MG63 (cell line): Measurements from ENCODE around the gene CRX. TPM values are rescaled to one million over a fixed set of nuclear protein-coding genes. Genes with fewer than 3 reads are reported as not detected.
A peak's percentile ranks its signal among the peaks of the same experiment; 100 is the strongest.
"Not testable (repeated sequence)": the region's sequence is repeated elsewhere in the genome, so short reads cannot be mapped to it uniquely, and the experiment has no call there.

Experiments
- DNase-seq: peaks from one replicate; pipeline ENCODE4 v3.0.0-alpha.2; 2020
- H3K27me3 ChIP-seq: fragments of 250-450 bp; sonication (Bioruptor Pico); 2 replicates; pipeline ENCODE4 v1.5.1; 2020; ENCODE audit warnings: mild to moderate bottlenecking, moderate library complexity
- H3K36me3 ChIP-seq: fragments of 250-450 bp; sonication (Bioruptor Pico); 2 replicates; pipeline ENCODE4 v1.5.1; 2020; ENCODE audit warnings: mild to moderate bottlenecking, moderate library complexity
- H3K4me3 ChIP-seq: fragments of 250-450 bp; sonication (Bioruptor Pico); 2 replicates; pipeline ENCODE4 v1.5.1; 2020; ENCODE audit warnings: mild to moderate bottlenecking, moderate library complexity
- H3K9me3 ChIP-seq: fragments of 250-450 bp; sonication (Bioruptor Pico); 2 replicates; pipeline ENCODE4 v1.5.1; 2020; ENCODE audit warnings: mild to moderate bottlenecking, moderate library complexity
- total RNA-seq: library from RNA; depleted of rRNA; stranded (reverse); fragments of >200 nt; shearing (Covaris generic); gene quantifications from 2 replicates; pipeline ENCODE4 v1.2.3, GENCODE V29; 2014; ENCODE audit warnings: low replicate concordance

Gene CRX
- total RNA-seq, 1 experiment from 2014 or later: not detected

- DNase-seq: no peak
- Histone ChIP-seq H3K4me3 (no peak overlapping the region), H3K36me3 (no peaks in the 10 kb centered on the region), H3K27me3 (peaks cover 3% of the 10 kb centered on the region; the same call in 1 of the 2 replicates), H3K9me3 (peaks cover 8% of the 10 kb centered on the region; the same call in 1 of the 2 replicates)
These were observed 23.5 kb upstream of the CRX start for GRCh38 chr19:47797996-47798903.

GRCh38 chr19:47798904-47799266, 22.9 kb upstream of the CRX start:
- H3K4me3 ChIP-seq: no peak overlapping the region

GRCh38 chr19:47801270-47801669, 20.5 kb upstream of the CRX start:
- H3K4me3 ChIP-seq: no peak overlapping the region
- DNase-seq: no peak
- peaks cover 8% of the 10 kb centered on the region; the same call in 1 of the 2 replicates for H3K9me3 ChIP-seq
- H3K36me3 ChIP-seq: no peaks in the 10 kb centered on the region
- peaks cover 3% of the 10 kb centered on the region; the same call in 1 of the 2 replicates for H3K27me3 ChIP-seq

More at GRCh38 chr19:47798904-47799266, 22.9 kb upstream of the CRX start:
- no peak for DNase-seq
- Histone ChIP-seq H3K9me3 (peaks cover 8% of the 10 kb centered on the region; the same call in 1 of the 2 replicates), H3K36me3 (no peaks in the 10 kb centered on the region), H3K27me3 (peaks cover 3% of the 10 kb centered on the region; the same call in 1 of the 2 replicates)

- Histone ChIP-seq H3K36me3 (no peaks in the 10 kb centered on the region), H3K27me3 (peaks cover 9% of the 10 kb centered on the region)
These were observed 19.2 kb upstream of the CRX start for GRCh38 chr19:47802521-47803043.

GRCh38 chr19:47803148-47803547, 18.6 kb upstream of the CRX start:
- H3K27me3 ChIP-seq, H3K36me3 ChIP-seq, DNase-seq, H3K4me3 ChIP-seq, H3K9me3 ChIP-seq: not testable (repeated sequence)

More at GRCh38 chr19:47802521-47803043, 19.2 kb upstream of the CRX start:
- H3K4me3 ChIP-seq: no peak overlapping the region
- DNase-seq: no peak
- H3K9me3 ChIP-seq: peaks cover 8% of the 10 kb centered on the region; the same call in 1 of the 2 replicates

GRCh38 chr19:47803671-47804070, 18.1 kb upstream of the CRX start:
- not testable (repeated sequence) for H3K36me3 ChIP-seq, H3K27me3 ChIP-seq, DNase-seq, H3K9me3 ChIP-seq, H3K4me3 ChIP-seq

GRCh38 chr19:47804451-47804850, 17.3 kb upstream of the CRX start, which contains the start of gene TPRX1:
TPRX1 (minus strand) TSS chr19:47804551; CDS start chr19:47804539, 12 bp downstream.
- H3K9me3 ChIP-seq, H3K27me3 ChIP-seq, H3K36me3 ChIP-seq, H3K4me3 ChIP-seq, DNase-seq: not testable (repeated sequence)

GRCh38 chr19:47805313-47805712, 16.4 kb upstream of the CRX start:
- Histone ChIP-seq H3K9me3 (peaks cover 8% of the 10 kb centered on the region; the same call in 1 of the 2 replicates), H3K4me3 (no peak overlapping the region), H3K27me3 (peaks cover 7% of the 10 kb centered on the region), H3K36me3 (no peaks in the 10 kb centered on the region)
- DNase-seq: no peak

GRCh38 chr19:47806435-47806834, 15.3 kb upstream of the CRX start:
- Histone ChIP-seq H3K36me3 (no peaks in the 10 kb centered on the region), H3K9me3 (no peaks in the 10 kb centered on the region), H3K27me3 (peaks cover 7% of the 10 kb centered on the region), H3K4me3 (no peak overlapping the region)
- no peak for DNase-seq

- Histone ChIP-seq H3K4me3 (no peak overlapping the region), H3K27me3 (no peaks in the 10 kb centered on the region), H3K9me3 (no peaks in the 10 kb centered on the region), H3K36me3 (no peaks in the 10 kb centered on the region)
- DNase-seq: peak; percentile 77
These were observed 8.3 kb upstream of the CRX start for GRCh38 chr19:47813304-47813994.

GRCh38 chr19:47813995-47814328, 7.8 kb upstream of the CRX start:
- H3K36me3 ChIP-seq: no peaks in the 10 kb centered on the region

GRCh38 chr19:47816270-47816669, 5.5 kb upstream of the CRX start:
- not testable (repeated sequence) for H3K4me3 ChIP-seq, H3K9me3 ChIP-seq, H3K36me3 ChIP-seq, DNase-seq, H3K27me3 ChIP-seq

More at GRCh38 chr19:47813995-47814328, 7.8 kb upstream of the CRX start:
- no peak for DNase-seq
- Histone ChIP-seq H3K27me3 (no peaks in the 10 kb centered on the region), H3K4me3 (no peak overlapping the region), H3K9me3 (no peaks in the 10 kb centered on the region)

GRCh38 chr19:47818221-47818620, 3.5 kb upstream of the CRX start:
- DNase-seq, H3K9me3 ChIP-seq, H3K27me3 ChIP-seq: not testable (repeated sequence)

GRCh38 chr19:47819858-47820257, 1.9 kb upstream of the CRX start:
- H3K9me3 ChIP-seq: no peaks in the 10 kb centered on the region
- no peak for DNase-seq

More at GRCh38 chr19:47818221-47818620, 3.5 kb upstream of the CRX start:
- H3K4me3 ChIP-seq, H3K36me3 ChIP-seq: not testable (repeated sequence)

GRCh38 chr19:47820410-47820809, 1.3 kb upstream of the CRX start:
- Histone ChIP-seq H3K4me3 (no peak overlapping the region), H3K36me3 (no peaks in the 10 kb centered on the region), H3K9me3 (no peaks in the 10 kb centered on the region), H3K27me3 (peaks cover 5% of the 10 kb centered on the region)
- DNase-seq: no peak

More at GRCh38 chr19:47819858-47820257, 1.9 kb upstream of the CRX start:
- Histone ChIP-seq H3K27me3 (peaks cover 5% of the 10 kb centered on the region), H3K36me3 (no peaks in the 10 kb centered on the region), H3K4me3 (no peak overlapping the region)

GRCh38 chr19:47824396-47824795, 2.7 kb downstream of the CRX start:
- Histone ChIP-seq H3K9me3 (peaks cover 6% of the 10 kb centered on the region; the same call in 1 of the 2 replicates), H3K4me3 (no peak overlapping the region), H3K36me3 (no peaks in the 10 kb centered on the region), H3K27me3 (peaks cover 5% of the 10 kb centered on the region)
- no peak for DNase-seq

GRCh38 chr19:47826800-47827199, 5.1 kb downstream of the CRX start:
- no peak for DNase-seq
- peaks cover 10% of the 10 kb centered on the region for H3K27me3 ChIP-seq
- no peak overlapping the region for H3K4me3 ChIP-seq
- H3K9me3 ChIP-seq: peaks cover 6% of the 10 kb centered on the region; the same call in 1 of the 2 replicates
- no peaks in the 10 kb centered on the region for H3K36me3 ChIP-seq
